ENCODE results near the gene FARP2.
"Not testable (repeated sequence)": the region's sequence is repeated elsewhere in the genome, so short reads cannot be mapped to it uniquely, and the experiment has no call there.

Gene FARP2

DNA sequence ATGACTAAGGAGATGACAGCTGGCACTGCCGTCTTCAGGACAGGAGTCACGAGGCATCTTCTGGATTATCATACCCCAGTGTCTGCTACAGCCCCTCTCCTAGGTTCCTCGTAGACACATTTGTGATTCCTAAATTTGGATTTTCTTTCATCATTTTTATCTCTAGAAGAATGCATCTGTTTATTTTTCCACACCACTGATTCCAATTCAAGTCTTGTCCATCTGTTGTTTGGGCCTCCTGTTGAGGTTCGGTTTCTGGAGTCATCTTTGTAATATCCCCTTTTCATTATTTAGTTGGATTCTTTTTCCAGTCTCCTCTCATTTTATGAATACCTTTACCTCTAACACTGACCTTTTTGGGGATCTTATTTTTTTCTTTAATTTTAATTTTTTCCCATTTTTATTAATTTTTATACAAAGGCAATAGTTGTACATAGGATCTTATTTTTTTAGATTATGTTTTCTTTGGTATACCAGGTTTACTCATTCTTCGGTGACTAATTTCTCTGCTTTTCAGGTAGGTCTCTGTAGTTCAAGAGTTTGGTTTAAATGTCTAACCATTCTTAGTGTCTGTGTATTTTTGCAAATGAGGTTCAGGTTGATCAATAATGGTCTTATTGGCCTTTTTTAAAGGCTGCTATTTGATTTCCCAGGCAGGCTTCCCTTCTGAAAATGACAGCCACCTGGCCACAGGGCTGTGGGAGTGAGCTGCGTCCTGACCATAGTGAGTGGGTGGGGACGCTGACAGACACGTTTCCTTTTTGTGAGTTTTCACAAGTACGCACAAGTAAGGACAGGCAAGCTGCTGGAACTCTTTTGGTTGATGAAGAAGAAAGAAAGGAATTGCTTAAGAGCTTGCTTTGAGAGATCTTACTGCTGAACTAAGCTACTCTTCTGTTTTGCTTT lies 34.5 kb downstream of the FARP2 start:
- peaks cover 12% of the 10 kb centered on the region for H3K79me2 ChIP-seq (ENCODE audit: low read length)

DNA sequence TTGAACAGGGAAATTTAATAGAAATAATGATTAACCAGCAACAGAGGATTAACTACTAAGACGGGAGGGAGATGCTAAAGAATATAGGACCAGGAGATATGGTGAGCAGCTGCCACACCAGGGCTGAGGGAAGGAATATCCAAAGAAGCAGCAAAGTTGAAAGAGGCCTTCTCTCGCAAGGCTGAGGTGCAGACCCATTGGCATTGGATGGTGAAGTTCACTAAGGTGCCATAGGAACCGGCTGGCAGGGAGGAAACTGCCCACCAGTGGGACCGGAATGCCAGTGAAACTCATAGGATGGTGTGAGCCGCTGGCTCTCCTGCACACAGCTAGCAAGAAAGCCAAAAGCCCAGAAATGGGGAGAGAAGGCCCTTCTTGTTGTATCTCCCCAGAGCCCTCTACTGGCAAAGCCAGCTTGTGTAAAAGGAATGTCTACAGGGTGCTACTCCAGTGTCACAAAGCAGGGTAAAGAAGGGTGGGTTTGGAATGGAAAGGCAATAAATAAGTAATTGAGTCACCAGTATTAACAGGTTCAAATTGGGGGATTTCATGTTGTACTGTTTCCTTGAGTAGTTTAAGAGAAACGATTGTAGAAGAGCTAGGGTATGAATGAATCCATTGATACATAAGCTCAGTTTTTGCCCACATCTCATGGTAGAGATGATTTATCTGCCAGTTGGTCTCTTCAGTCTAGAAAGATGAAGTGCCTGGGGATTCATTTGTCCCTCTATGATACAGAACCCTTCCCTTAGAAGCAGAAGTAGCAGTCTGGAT lies 36.0 kb downstream of the FARP2 start:
- Histone ChIP-seq H3K36me3 (replicated peaks; ENCODE audit: low read depth, low read length) (peaks cover 14% of the 10 kb centered on the region), H3K27me3 (ENCODE audit: low read depth, low read length) (no peaks in the 10 kb centered on the region), H3K4me3 (ENCODE audit: low read length) (no peak overlapping the region), H3K27ac (ENCODE audit: low read length) (no peak overlapping the region), H4K20me1 (ENCODE audit: insufficient read depth, low read length) (0 out of 2 replicates have a peak, but pooled peaks cover 7% of the 10 kb centered on the region), H3K4me1 (ENCODE audit: low read length) (peaks cover 27% of the 10 kb centered on the region), H3K4me2 (ENCODE audit: low read length) (peak overlapping the region; percentile 65; the same call in 1 of the 2 replicates), H2AFZ (ENCODE audit: low read depth, low read length) (no peak overlapping the region), H3K9me3 (ENCODE audit: insufficient read depth, low read length) (no peaks in the 10 kb centered on the region), H3K9ac (ENCODE audit: low read length) (no peak overlapping the region), H3K79me2 (ENCODE audit: low read length) (peaks cover 12% of the 10 kb centered on the region)
- TF ChIP-seq, protein P1, sequence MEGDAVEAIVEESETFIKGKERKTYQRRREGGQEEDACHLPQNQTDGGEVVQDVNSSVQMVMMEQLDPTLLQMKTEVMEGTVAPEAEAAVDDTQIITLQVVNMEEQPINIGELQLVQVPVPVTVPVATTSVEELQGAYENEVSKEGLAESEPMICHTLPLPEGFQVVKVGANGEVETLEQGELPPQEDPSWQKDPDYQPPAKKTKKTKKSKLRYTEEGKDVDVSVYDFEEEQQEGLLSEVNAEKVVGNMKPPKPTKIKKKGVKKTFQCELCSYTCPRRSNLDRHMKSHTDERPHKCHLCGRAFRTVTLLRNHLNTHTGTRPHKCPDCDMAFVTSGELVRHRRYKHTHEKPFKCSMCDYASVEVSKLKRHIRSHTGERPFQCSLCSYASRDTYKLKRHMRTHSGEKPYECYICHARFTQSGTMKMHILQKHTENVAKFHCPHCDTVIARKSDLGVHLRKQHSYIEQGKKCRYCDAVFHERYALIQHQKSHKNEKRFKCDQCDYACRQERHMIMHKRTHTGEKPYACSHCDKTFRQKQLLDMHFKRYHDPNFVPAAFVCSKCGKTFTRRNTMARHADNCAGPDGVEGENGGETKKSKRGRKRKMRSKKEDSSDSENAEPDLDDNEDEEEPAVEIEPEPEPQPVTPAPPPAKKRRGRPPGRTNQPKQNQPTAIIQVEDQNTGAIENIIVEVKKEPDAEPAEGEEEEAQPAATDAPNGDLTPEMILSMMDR (IDR thresholded peaks at IDR 0.05; ENCODE audit: low read depth, low read length), result peak; percentile 57
- no peak for TF ChIP-seq EZH2phosphoT487 (IDR thresholded peaks at IDR 0.05; ENCODE audit: low read depth)

More for the DNA sequence above, 34.5 kb downstream of the FARP2 start:
- Histone ChIP-seq H3K27me3 (ENCODE audit: low read depth, low read length) (no peaks in the 10 kb centered on the region), H3K9me3 (ENCODE audit: insufficient read depth, low read length) (no peaks in the 10 kb centered on the region), H3K36me3 (replicated peaks; ENCODE audit: low read depth, low read length) (peaks cover 17% of the 10 kb centered on the region), H3K9ac (ENCODE audit: low read length) (no peak overlapping the region), H4K20me1 (ENCODE audit: insufficient read depth, low read length) (0 out of 2 replicates have a peak, but pooled peaks cover 7% of the 10 kb centered on the region), H3K4me3 (ENCODE audit: low read length) (no peak overlapping the region), H2AFZ (ENCODE audit: low read depth, low read length) (no peak overlapping the region), H3K4me1 (ENCODE audit: low read length) (peaks cover 27% of the 10 kb centered on the region), H3K27ac (ENCODE audit: low read length) (no peak overlapping the region), H3K4me2 (ENCODE audit: low read length) (no peak overlapping the region)
- no peak for TF ChIP-seq EZH2phosphoT487 (IDR thresholded peaks at IDR 0.05; ENCODE audit: low read depth)
- TF ChIP-seq, protein P1 (IDR thresholded peaks at IDR 0.05; ENCODE audit: low read depth, low read length), result no peak

DNA sequence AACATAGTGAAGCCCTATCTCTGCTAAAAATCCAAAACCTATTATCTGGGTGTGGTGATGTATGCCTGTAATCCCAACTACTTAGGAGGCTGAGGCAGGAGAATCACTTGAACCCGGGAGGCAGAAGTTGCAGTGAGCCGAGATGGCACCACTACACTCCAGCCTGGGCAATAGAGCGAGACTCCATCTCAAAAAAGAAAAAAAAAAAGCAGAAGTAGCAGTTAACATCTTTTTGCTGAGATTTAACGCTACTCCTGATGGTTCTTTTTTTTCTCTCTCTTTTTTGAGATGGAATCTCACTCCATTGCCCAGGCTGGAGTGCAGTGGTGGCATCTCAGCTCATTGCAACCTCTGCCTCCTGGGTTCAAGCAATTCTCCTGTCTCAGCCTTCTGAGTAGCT lies 36.7 kb downstream of the FARP2 start:
- H2AFZ ChIP-seq (ENCODE audit: low read depth, low read length); H3K9me3 ChIP-seq (ENCODE audit: insufficient read depth, low read length); H3K4me3 ChIP-seq (ENCODE audit: low read length); H3K27me3 ChIP-seq (ENCODE audit: low read depth, low read length); H3K9ac ChIP-seq (ENCODE audit: low read length); H4K20me1 ChIP-seq (ENCODE audit: insufficient read depth, low read length): not testable (repeated sequence)
- H3K27ac ChIP-seq (ENCODE audit: low read length), result peak overlapping the region; percentile 58; the same call in 1 of the 2 replicates
- H3K36me3 ChIP-seq (replicated peaks; ENCODE audit: low read depth, low read length), result peaks cover 12% of the 10 kb centered on the region
- H3K4me1 ChIP-seq (ENCODE audit: low read length), result peaks cover 27% of the 10 kb centered on the region
- H3K4me2 ChIP-seq (ENCODE audit: low read length), result peak overlapping the region; percentile 65
- peaks cover 12% of the 10 kb centered on the region for H3K79me2 ChIP-seq (ENCODE audit: low read length)

DNA sequence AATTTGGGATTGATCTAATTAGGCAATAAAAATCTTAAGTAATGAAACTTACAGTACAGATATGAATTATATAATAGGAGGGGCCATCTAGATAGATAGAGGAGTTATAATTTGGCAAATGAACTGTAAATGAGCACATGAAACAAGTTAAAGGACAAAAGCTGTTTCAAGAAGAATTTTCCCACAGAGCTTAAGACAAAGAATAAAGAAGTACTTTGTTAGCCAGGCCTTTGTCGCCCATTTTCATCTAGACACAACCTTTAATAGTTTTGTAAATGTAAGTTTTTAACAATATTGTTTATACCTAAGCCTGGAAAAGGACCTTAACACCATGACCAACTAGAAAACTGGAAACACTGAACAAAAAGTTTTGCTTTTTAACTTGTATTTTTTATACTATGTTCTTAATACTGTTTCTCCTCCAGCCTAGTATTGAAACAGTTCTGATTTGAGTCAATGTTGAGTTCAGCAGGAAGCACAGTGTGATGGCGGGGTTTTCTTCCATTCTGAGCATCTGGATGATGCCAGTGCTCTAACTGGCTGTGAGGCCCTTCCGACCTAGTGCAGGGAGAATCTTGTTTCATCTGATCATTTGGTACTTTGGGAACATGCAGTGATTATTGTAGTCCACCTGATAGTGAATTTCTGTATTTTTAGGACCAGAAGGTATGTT lies 37.6 kb downstream of the FARP2 start:
- Histone ChIP-seq H3K4me1 (ENCODE audit: low read length) (peaks cover 27% of the 10 kb centered on the region), H3K79me2 (ENCODE audit: low read length) (peaks cover 12% of the 10 kb centered on the region), H2AFZ (ENCODE audit: low read depth, low read length) (no peak overlapping the region), H3K4me3 (ENCODE audit: low read length) (peak overlapping the region; percentile 30), H3K9ac (ENCODE audit: low read length) (peak overlapping the region; percentile 15; the same call in 1 of the 2 replicates), H3K36me3 (replicated peaks; ENCODE audit: low read depth, low read length) (peaks cover 7% of the 10 kb centered on the region), H3K4me2 (ENCODE audit: low read length) (peak overlapping the region; percentile 65), H3K27me3 (ENCODE audit: low read depth, low read length) (no peaks in the 10 kb centered on the region), H3K9me3 (ENCODE audit: insufficient read depth, low read length) (no peaks in the 10 kb centered on the region), H3K27ac (ENCODE audit: low read length) (peak overlapping the region; percentile 58), H4K20me1 (ENCODE audit: insufficient read depth, low read length) (0 out of 2 replicates have a peak, but pooled peaks cover 7% of the 10 kb centered on the region)
- no peak for TF ChIP-seq EZH2phosphoT487 (IDR thresholded peaks at IDR 0.05; ENCODE audit: low read depth)
- TF ChIP-seq, protein P1 (IDR thresholded peaks at IDR 0.05; ENCODE audit: low read depth, low read length), result no peak

DNA sequence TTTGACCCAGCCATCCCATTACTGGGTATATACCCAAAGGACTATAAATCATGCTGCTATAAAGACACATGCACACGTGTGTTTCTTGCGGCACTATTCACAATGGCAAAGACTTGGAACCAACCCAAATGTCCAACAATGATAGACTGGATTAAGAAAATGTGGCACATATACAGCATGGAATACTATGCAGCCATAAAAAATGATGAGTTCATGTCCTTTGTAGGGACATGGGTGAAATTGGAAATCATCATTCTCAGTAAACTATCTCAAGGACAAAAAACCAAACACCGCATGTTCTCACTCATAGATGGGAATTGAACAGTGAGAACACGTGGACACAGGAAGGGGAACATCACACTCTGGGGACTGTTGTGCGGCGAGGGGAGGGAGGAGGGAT lies 40.7 kb downstream of the FARP2 start:
- H3K27ac ChIP-seq (ENCODE audit: low read length); H3K27me3 ChIP-seq (ENCODE audit: low read depth, low read length); H2AFZ ChIP-seq (ENCODE audit: low read depth, low read length); H3K9ac ChIP-seq (ENCODE audit: low read length); H3K4me3 ChIP-seq (ENCODE audit: low read length); H3K4me2 ChIP-seq (ENCODE audit: low read length); H3K36me3 ChIP-seq (replicated peaks; ENCODE audit: low read depth, low read length); H3K9me3 ChIP-seq (ENCODE audit: insufficient read depth, low read length); H4K20me1 ChIP-seq (ENCODE audit: insufficient read depth, low read length): not testable (repeated sequence)
- Histone ChIP-seq H3K4me1 (ENCODE audit: low read length) (peaks cover 27% of the 10 kb centered on the region), H3K79me2 (ENCODE audit: low read length) (peaks cover 14% of the 10 kb centered on the region)
